K562 (cell line): ENCODE data around the gene GFI1. TPM values are rescaled to one million over a fixed set of nuclear protein-coding genes. Genes with fewer than 3 reads are reported as not detected.

Experiments
- CBX3 ChIP-seq, 2 experiments: IDR thresholded peaks; 1 replicate in 1 of 2; 2 replicates in 1 of 2; pipeline ENCODE4 v1.6.1; 2012; ENCODE audit warnings: inconsistent platforms in 2 of 2, low read length in 2 of 2, borderline replicate concordance in 1 of 2, control low read depth in 1 of 2
- CHD2 ChIP-seq: IDR thresholded peaks from 2 replicates; pipeline ENCODE4 v1.6.1; 2011; ENCODE audit warnings: low read depth, low read length
- DPF2 ChIP-seq: fragments of 450-650 bp; IDR thresholded peaks from 2 replicates; pipeline ENCODE4 v1.6.1; 2016
- ELF2 ChIP-seq: fragments of 250-450 bp; sonication (Bioruptor Pico); IDR thresholded peaks from 2 replicates; pipeline ENCODE4 v1.5.0; 2021; ENCODE audit warnings: mild to moderate bottlenecking
- FOXP1 ChIP-seq: sonication (generic); formaldehyde crosslinking; IDR thresholded peaks from 2 replicates; pipeline ENCODE4 v1.8.0; 2022; ENCODE audit warnings: mild to moderate bottlenecking, missing genetic modification reagents
- GABPB1 ChIP-seq: sonication (generic); formaldehyde crosslinking; IDR thresholded peaks from 2 replicates; pipeline ENCODE4 v1.8.0; 2022; ENCODE audit warnings: mild to moderate bottlenecking, missing genetic modification reagents
- HNRNPL ChIP-seq: fragments of 200-400 bp; formaldehyde crosslinking; IDR thresholded peaks from 2 replicates; pipeline ENCODE4 v1.6.1; 2017; ENCODE audit warnings: low read depth, mild to moderate bottlenecking, low read length
- IFI16 ChIP-seq: fragments of 250-450 bp; sonication (Bioruptor Pico); IDR thresholded peaks from 2 replicates; pipeline ENCODE4 v2.1.2; 2022; ENCODE audit warnings: mild to moderate bottlenecking, inconsistent platforms
- MEIS2 ChIP-seq: fragments of 450-650 bp; IDR thresholded peaks from 2 replicates; pipeline ENCODE4 v1.6.1; 2014; ENCODE audit warnings: mild to moderate bottlenecking; ENCODE audit not compliant: partially characterized antibody
- NUFIP1 ChIP-seq: fragments of 450-650 bp; IDR thresholded peaks from 2 replicates; pipeline ENCODE4 v1.6.1; 2018; ENCODE audit not compliant: partially characterized antibody
- SOX6 ChIP-seq: fragments of 450-650 bp; IDR thresholded peaks from 2 replicates; pipeline ENCODE4 v1.6.1; 2014; ENCODE audit warnings: mild to moderate bottlenecking
- TAL1 ChIP-seq: fragments of 450-650 bp; IDR thresholded peaks from 2 replicates; pipeline ENCODE4 v1.6.1; 2016; ENCODE audit warnings: mild to moderate bottlenecking
- polyA plus RNA-seq, 8 experiments: library from polyadenylated mRNA; depleted of rRNA in 4 of 8; stranded (reverse) in 5 of 8; unstranded in 3 of 8; fragments of >200 nt; fragmentation: Nextera tagmentation in 2 of 8; fragmentation: Illumina TruSeq in 1 of 8; extraction: Ambion mirVana in 2 of 8; extraction: Trizol in 1 of 8; gene quantifications; 2 replicates each; pipeline versions ENCODE4 v1.2.1 to v1.2.3, GENCODE V29; 2011 to 2014; ENCODE audit warnings: inconsistent platforms in 1 of 8, missing spikeins in 1 of 8
- total RNA-seq, 7 experiments: library from RNA; depleted of rRNA in 6 of 7; stranded (reverse); fragments of >200 nt in 6 of 7; fragmentation: Illumina TruSeq in 2 of 7; extraction: Trizol in 2 of 7; gene quantifications; 2 replicates each; pipeline versions ENCODE4 v1.2.1 to v1.2.3, GENCODE V29; 2011 to 2021; ENCODE audit warnings: low replicate concordance in 1 of 7
- TF ChIP-seq, protein P1 (sequence below): sonication (generic); formaldehyde crosslinking; IDR thresholded peaks from 2 replicates; pipeline ENCODE4 v1.8.0; 2023; ENCODE audit warnings: missing genetic modification reagents, mild to moderate bottlenecking, borderline replicate concordance
- TF ChIP-seq, protein P2 (sequence below): fragments of 250-450 bp; sonication (Bioruptor Pico); IDR thresholded peaks from 2 replicates; pipeline ENCODE4 v1.8.0; 2021; ENCODE audit warnings: borderline replicate concordance, mild to moderate bottlenecking, moderate library complexity; ENCODE audit not compliant: poor library complexity, severe bottlenecking
- TF ChIP-seq, protein P3 (sequence below), 2 experiments: IDR thresholded peaks in 1 of 2; conservative IDR thresholded peaks in 1 of 2; 2 replicates each; pipeline ENCODE4 v1.6.1; 2016; ENCODE audit warnings: low read depth in 2 of 2, mild to moderate bottlenecking in 1 of 2, missing compliant biosample characterization in 1 of 2, missing genetic modification characterization in 1 of 2, moderate library complexity in 1 of 2
- TF ChIP-seq, protein P4 (sequence below): sonication (generic); formaldehyde crosslinking; IDR thresholded peaks from 2 replicates; pipeline ENCODE4 v1.8.0; 2022; ENCODE audit warnings: mild to moderate bottlenecking, missing genetic modification reagents

The GFI1 gene
- total and polyA plus RNA-seq, 9 of the 15 experiments (the other 6 are each of a cell fraction or from before 2014, with no cell fraction given): 0.07 to 0.93 (median 0.46) TPM

DNA sequence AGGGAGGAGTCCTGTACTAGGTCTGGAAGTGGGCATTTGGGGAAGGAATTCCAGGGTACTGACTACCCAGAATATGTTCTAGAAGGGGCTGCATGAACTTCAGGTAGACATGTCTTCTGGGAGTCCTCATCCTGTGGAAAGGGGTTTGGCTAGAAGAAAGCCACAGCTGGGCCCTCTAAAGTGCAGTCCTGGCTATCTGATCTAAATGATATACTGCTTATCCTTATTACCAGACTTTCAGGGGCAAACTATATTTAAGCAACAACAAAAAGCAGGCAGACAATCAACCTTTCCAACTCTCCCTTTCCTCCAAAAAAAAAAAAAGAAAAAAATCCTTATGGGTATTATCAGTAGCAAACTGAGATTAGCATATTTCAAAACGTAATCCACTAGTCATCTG, 29.8 kb upstream of the GFI1 start (continued):
- TF ChIP-seq, protein P1, sequence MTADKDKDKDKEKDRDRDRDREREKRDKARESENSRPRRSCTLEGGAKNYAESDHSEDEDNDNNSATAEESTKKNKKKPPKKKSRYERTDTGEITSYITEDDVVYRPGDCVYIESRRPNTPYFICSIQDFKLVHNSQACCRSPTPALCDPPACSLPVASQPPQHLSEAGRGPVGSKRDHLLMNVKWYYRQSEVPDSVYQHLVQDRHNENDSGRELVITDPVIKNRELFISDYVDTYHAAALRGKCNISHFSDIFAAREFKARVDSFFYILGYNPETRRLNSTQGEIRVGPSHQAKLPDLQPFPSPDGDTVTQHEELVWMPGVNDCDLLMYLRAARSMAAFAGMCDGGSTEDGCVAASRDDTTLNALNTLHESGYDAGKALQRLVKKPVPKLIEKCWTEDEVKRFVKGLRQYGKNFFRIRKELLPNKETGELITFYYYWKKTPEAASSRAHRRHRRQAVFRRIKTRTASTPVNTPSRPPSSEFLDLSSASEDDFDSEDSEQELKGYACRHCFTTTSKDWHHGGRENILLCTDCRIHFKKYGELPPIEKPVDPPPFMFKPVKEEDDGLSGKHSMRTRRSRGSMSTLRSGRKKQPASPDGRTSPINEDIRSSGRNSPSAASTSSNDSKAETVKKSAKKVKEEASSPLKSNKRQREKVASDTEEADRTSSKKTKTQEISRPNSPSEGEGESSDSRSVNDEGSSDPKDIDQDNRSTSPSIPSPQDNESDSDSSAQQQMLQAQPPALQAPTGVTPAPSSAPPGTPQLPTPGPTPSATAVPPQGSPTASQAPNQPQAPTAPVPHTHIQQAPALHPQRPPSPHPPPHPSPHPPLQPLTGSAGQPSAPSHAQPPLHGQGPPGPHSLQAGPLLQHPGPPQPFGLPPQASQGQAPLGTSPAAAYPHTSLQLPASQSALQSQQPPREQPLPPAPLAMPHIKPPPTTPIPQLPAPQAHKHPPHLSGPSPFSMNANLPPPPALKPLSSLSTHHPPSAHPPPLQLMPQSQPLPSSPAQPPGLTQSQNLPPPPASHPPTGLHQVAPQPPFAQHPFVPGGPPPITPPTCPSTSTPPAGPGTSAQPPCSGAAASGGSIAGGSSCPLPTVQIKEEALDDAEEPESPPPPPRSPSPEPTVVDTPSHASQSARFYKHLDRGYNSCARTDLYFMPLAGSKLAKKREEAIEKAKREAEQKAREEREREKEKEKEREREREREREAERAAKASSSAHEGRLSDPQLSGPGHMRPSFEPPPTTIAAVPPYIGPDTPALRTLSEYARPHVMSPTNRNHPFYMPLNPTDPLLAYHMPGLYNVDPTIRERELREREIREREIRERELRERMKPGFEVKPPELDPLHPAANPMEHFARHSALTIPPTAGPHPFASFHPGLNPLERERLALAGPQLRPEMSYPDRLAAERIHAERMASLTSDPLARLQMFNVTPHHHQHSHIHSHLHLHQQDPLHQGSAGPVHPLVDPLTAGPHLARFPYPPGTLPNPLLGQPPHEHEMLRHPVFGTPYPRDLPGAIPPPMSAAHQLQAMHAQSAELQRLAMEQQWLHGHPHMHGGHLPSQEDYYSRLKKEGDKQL (CRISPR knock-in tag): no peak
- TF ChIP-seq CHD2 (no peak), HNRNPL (no peak), ELF2 (no peak), MEIS2 (peak; percentile 72), SOX6 (peak; percentile 60; the same call in 1 of the 2 replicates), TAL1 (peak; percentile 68), DPF2 (peak; percentile 40; the same call in 1 of the 2 replicates), GABPB1 (no peak), IFI16 (CRISPR knock-in tag) (no peak), CBX3 (IDR thresholded peaks at IDR 0.05; ENCODE audit: borderline replicate concordance in 1 of 2, low read length in 2 of 2) (no peak), FOXP1 (CRISPR knock-in tag) (no peak), NUFIP1 (no peak)
- TF ChIP-seq, protein P2, sequence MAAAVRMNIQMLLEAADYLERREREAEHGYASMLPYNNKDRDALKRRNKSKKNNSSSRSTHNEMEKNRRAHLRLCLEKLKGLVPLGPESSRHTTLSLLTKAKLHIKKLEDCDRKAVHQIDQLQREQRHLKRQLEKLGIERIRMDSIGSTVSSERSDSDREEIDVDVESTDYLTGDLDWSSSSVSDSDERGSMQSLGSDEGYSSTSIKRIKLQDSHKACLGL (CRISPR knock-in tag): no peak
- TF ChIP-seq, protein P3, sequence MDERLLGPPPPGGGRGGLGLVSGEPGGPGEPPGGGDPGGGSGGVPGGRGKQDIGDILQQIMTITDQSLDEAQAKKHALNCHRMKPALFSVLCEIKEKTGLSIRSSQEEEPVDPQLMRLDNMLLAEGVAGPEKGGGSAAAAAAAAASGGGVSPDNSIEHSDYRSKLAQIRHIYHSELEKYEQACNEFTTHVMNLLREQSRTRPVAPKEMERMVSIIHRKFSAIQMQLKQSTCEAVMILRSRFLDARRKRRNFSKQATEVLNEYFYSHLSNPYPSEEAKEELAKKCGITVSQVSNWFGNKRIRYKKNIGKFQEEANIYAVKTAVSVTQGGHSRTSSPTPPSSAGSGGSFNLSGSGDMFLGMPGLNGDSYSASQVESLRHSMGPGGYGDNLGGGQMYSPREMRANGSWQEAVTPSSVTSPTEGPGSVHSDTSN (CRISPR knock-in tag; IDR thresholded peaks at IDR 0.05; ENCODE audit: low read depth): no peak
- TF ChIP-seq, protein P3 (tag; conservative IDR thresholded peaks at IDR 0.05; ENCODE audit: low read depth): peak; percentile 42
- TF ChIP-seq, protein P4, sequence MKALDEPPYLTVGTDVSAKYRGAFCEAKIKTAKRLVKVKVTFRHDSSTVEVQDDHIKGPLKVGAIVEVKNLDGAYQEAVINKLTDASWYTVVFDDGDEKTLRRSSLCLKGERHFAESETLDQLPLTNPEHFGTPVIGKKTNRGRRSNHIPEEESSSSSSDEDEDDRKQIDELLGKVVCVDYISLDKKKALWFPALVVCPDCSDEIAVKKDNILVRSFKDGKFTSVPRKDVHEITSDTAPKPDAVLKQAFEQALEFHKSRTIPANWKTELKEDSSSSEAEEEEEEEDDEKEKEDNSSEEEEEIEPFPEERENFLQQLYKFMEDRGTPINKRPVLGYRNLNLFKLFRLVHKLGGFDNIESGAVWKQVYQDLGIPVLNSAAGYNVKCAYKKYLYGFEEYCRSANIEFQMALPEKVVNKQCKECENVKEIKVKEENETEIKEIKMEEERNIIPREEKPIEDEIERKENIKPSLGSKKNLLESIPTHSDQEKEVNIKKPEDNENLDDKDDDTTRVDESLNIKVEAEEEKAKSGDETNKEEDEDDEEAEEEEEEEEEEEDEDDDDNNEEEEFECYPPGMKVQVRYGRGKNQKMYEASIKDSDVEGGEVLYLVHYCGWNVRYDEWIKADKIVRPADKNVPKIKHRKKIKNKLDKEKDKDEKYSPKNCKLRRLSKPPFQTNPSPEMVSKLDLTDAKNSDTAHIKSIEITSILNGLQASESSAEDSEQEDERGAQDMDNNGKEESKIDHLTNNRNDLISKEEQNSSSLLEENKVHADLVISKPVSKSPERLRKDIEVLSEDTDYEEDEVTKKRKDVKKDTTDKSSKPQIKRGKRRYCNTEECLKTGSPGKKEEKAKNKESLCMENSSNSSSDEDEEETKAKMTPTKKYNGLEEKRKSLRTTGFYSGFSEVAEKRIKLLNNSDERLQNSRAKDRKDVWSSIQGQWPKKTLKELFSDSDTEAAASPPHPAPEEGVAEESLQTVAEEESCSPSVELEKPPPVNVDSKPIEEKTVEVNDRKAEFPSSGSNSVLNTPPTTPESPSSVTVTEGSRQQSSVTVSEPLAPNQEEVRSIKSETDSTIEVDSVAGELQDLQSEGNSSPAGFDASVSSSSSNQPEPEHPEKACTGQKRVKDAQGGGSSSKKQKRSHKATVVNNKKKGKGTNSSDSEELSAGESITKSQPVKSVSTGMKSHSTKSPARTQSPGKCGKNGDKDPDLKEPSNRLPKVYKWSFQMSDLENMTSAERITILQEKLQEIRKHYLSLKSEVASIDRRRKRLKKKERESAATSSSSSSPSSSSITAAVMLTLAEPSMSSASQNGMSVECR: no peak
